Measurements from ENCODE around the gene PSMC5. TPM values are rescaled to one million over a fixed set of nuclear protein-coding genes. Genes with fewer than 3 reads are reported as not detected.

Gene PSMC5
- total and polyA plus RNA-seq, 2 donors (not counting 3 experiments of a cell fraction or from before 2014, with no cell fraction given), result 179 to 236 TPM

DNA sequence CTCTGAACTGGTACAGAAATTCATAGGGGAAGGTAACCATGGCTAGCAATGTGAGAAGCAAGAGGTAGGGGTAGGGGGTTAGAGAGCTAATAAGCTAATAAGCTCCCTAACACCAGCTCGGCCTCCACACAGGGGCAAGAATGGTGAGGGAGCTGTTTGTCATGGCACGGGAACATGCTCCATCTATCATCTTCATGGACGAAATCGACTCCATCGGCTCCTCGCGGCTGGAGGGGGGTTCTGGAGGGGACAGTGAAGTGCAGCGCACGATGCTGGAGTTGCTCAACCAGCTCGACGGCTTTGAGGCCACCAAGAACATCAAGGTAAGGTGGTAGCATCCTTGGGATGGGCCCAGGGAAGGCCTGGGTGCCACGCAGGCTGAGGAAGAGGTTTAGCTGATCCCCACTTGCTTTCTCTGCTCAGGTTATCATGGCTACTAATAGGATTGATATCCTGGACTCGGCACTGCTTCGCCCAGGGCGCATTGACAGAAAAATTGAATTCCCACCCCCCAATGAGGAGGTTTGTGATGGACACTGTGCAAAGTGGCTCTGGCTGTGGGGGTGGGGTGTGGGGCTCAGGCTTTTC lies 3.8 kb downstream of the PSMC5 start:
- TF ChIP-seq CTCF (IDR thresholded peaks at IDR 0.05; ENCODE audit: extremely low read depth in 1 of 2, insufficient read depth in 1 of 2, low read depth in 1 of 2, low read length in 2 of 2) (no peak), POLR2A (IDR thresholded peaks at IDR 0.05; ENCODE audit: low read depth, low read length) (no peak), MYC (IDR thresholded peaks at IDR 0.05; ENCODE audit: low read depth, low read length) (no peak), JUN (IDR thresholded peaks at IDR 0.05; ENCODE audit: borderline replicate concordance, insufficient read depth, insufficient read length, low read depth) (no peak), POLR2AphosphoS5 (IDR thresholded peaks at IDR 0.05; ENCODE audit: insufficient read depth, low read depth, low read length) (no peak), MAX (IDR thresholded peaks at IDR 0.05; ENCODE audit: insufficient read depth, insufficient read length) (no peak), EZH2 (IDR thresholded peaks at IDR 0.05; ENCODE audit: borderline replicate concordance, low read depth, low read length, severe bottlenecking) (no peak), FOS (IDR thresholded peaks at IDR 0.05; ENCODE audit: borderline replicate concordance, insufficient read depth, low read length) (no peak)
- POLR2A ChIA-PET, result no interaction called here
- peaks cover 31% of the 10 kb centered on the region for H3K79me2 ChIP-seq (ENCODE audit: control insufficient read depth, insufficient read depth, low read length)
- H3K27ac ChIP-seq (ENCODE audit: insufficient read depth, low read depth, low read length), result no peak overlapping the region
- no TSS peak for BruUV-seq (replicated peaks)
- H3K27me3 ChIP-seq (ENCODE audit: control insufficient read depth in 2 of 2, insufficient read depth in 2 of 2, low read length in 2 of 2), result no peaks in the 10 kb centered on the region
- H2AFZ ChIP-seq (ENCODE audit: low read depth, low read length), result no peak overlapping the region
- H3K9me1 ChIP-seq (replicated peaks; ENCODE audit: control insufficient read depth, extremely low read depth, insufficient read depth, low read length), result no peaks in the 10 kb centered on the region
- no peak for FAIRE-seq
- intact Hi-C loops (cut with micrococcal nuclease) (no loop called here), dilution Hi-C loops (cut with MboI; ENCODE audit: extremely low pct_ligation_motif_present, low sequenced_read_pairs) (no loop called here)
- no peak overlapping the region for H3K4me3 ChIP-seq (replicated peaks in 1 of 3; ENCODE audit: insufficient read depth in 1 of 3, low read depth in 1 of 3, low read length in 3 of 3)
- peaks cover 16% of the 10 kb centered on the region for H3K4me1 ChIP-seq (ENCODE audit: control insufficient read depth, extremely low read depth, insufficient read depth, low read length)
- CTCF ChIA-PET, result interaction anchor here (1.6 kb wide), 1 partner anchor 28 kb away, joined by 3 read pairs; no protein-coding TSS in a partner anchor
- H3K36me3 ChIP-seq (ENCODE audit: control insufficient read depth in 2 of 2, extremely low read depth in 1 of 2, insufficient read depth in 2 of 2, low read length in 2 of 2), result peaks cover 29 to 58% of the 10 kb centered on the region in 2 experiments
- DNase-seq (ENCODE audit: low read depth, low spot score), result no peak
- no peaks in the 10 kb centered on the region for H3K9me3 ChIP-seq (replicated peaks; ENCODE audit: control insufficient read depth, insufficient read depth, low read length)
- H4K20me1 ChIP-seq (replicated peaks; ENCODE audit: control insufficient read depth, extremely low read depth, insufficient read depth, low read length), result no peaks in the 10 kb centered on the region
- H3K9ac ChIP-seq (replicated peaks; ENCODE audit: extremely low read depth, insufficient read depth, low read length), result no peak overlapping the region
- H3K4me2 ChIP-seq (ENCODE audit: insufficient read depth, low read length), result no peak overlapping the region
